Gastrocnemius medialis (tissue), 4 donors: ENCODE measurements around the gene CYTH3. TPM values are rescaled to one million over a fixed set of nuclear protein-coding genes. Genes with fewer than 3 reads are reported as not detected.
"Not testable (repeated sequence)": the region's sequence is repeated elsewhere in the genome, so short reads cannot be mapped to it uniquely, and the experiment has no call there.

Experiments
- ATAC-seq, 2 donors: fragments of 150-250 bp; one replicate each; pipeline ENCODE4 v1.9.1; 2016
- DNase-seq, 2 donors: peaks; one replicate each; pipeline ENCODE4 v3.0.0-alpha.2; 2019
- H3K27ac ChIP-seq, 4 donors: fragments of 200-600 bp; sonication (generic); 1 replicate in 1 of 4; 2 replicates in 3 of 4; pipeline ENCODE4 v1.5.1; 2016 to 2018; ENCODE audit warnings: mild to moderate bottlenecking in 2 of 4, moderate library complexity in 1 of 4
- H3K27me3 ChIP-seq, 3 donors: fragments of 200-600 bp; sonication (generic) in 2 of 3; 1 replicate in 1 of 3; 2 replicates in 2 of 3; pipeline versions ENCODE4 v1.5.1 to v1.6.0; 2016 to 2019; ENCODE audit warnings: mild to moderate bottlenecking in 1 of 3, moderate library complexity in 1 of 3
- H3K36me3 ChIP-seq, 2 donors: fragments of 200-600 bp; sonication (generic) in 1 of 2; one replicate each; pipeline ENCODE4 v1.5.1; 2017 to 2018
- H3K4me1 ChIP-seq, 2 donors: fragments of 200-600 bp; sonication (generic) in 1 of 2; one replicate each; pipeline ENCODE4 v1.5.1; 2016 to 2017; ENCODE audit warnings: mild to moderate bottlenecking in 2 of 2
- H3K4me3 ChIP-seq, 4 donors: fragments of 200-600 bp; sonication (generic) in 3 of 4; 1 replicate in 1 of 4; 2 replicates in 3 of 4; pipeline ENCODE4 v1.5.1; 2016 to 2019; ENCODE audit warnings: mild to moderate bottlenecking in 2 of 4
- H3K9me3 ChIP-seq, 3 donors: fragments of 200-600 bp; sonication (generic) in 2 of 3; 1 replicate in 1 of 3; 2 replicates in 2 of 3; pipeline ENCODE4 v1.5.1; 2016 to 2019
- POLR2A ChIP-seq, 2 donors: fragments of 450-650 bp; IDR thresholded peaks; one replicate each; pipeline ENCODE4 v1.6.1; 2017; ENCODE audit warnings: antibody characterized with exemption in 2 of 2, mild to moderate bottlenecking in 2 of 2, moderate library complexity in 2 of 2
- in situ Hi-C, 4 donors: fragments of 200-750 bp; cut with MboI; loops; one replicate each; pipeline versions ENCODE4 v1.15.0 to v1.8.0; 2017; ENCODE audit warnings: low sequenced_read_pairs in 4 of 4
- intact Hi-C: fragments of 100-400 bp; cut with DNase I; formaldehyde crosslinking; loops from one replicate; pipeline ENCODE4 v1.15.1; 2023; ENCODE audit warnings: low total_unique reads
- total RNA-seq, 4 donors: library from RNA; depleted of rRNA; stranded (reverse); fragments of >200 nt; gene quantifications; one replicate each; pipeline versions ENCODE4 v1.1.0 to v1.2.3, GENCODE V29; 2016
- TF ChIP-seq, protein P1 (sequence below), 5 experiments: fragments of 450-650 bp in 3 of 5; fragments of 200-600 bp in 2 of 5; sonication (generic) in 2 of 5; IDR thresholded peaks in 4 of 5; conservative IDR thresholded peaks in 1 of 5; 1 replicate in 4 of 5; 2 replicates in 1 of 5; pipeline ENCODE4 v1.5.1; 2016 to 2019; ENCODE audit warnings: antibody characterized with exemption in 5 of 5, mild to moderate bottlenecking in 3 of 5, moderate library complexity in 3 of 5

The CYTH3 gene
- total RNA-seq, 4 donors from 2014 or later: 14.3 to 20.2 (median 16.7) TPM

- Histone ChIP-seq H3K4me3 (no peak overlapping the region), H3K27ac (no peak overlapping the region), H3K4me1 (no peaks in the 10 kb centered on the region), H3K27me3 (no peaks in the 10 kb centered on the region), H3K36me3 (no peaks in the 10 kb centered on the region), H3K9me3 (no peaks in the 10 kb centered on the region)
- ATAC-seq: no peak
- intact Hi-C loops (no loop called here), in situ Hi-C loops (no loop called here)
- TF ChIP-seq, protein P1, sequence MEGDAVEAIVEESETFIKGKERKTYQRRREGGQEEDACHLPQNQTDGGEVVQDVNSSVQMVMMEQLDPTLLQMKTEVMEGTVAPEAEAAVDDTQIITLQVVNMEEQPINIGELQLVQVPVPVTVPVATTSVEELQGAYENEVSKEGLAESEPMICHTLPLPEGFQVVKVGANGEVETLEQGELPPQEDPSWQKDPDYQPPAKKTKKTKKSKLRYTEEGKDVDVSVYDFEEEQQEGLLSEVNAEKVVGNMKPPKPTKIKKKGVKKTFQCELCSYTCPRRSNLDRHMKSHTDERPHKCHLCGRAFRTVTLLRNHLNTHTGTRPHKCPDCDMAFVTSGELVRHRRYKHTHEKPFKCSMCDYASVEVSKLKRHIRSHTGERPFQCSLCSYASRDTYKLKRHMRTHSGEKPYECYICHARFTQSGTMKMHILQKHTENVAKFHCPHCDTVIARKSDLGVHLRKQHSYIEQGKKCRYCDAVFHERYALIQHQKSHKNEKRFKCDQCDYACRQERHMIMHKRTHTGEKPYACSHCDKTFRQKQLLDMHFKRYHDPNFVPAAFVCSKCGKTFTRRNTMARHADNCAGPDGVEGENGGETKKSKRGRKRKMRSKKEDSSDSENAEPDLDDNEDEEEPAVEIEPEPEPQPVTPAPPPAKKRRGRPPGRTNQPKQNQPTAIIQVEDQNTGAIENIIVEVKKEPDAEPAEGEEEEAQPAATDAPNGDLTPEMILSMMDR (IDR thresholded peaks at IDR 0.05 in 4 of 5, conservative IDR thresholded peaks at IDR 0.05 in 1 of 5): no peak
- no peak for TF ChIP-seq POLR2A (IDR thresholded peaks at IDR 0.05)
- DNase-seq: no peak
These were observed 27.4 kb upstream of the CYTH3 start for GRCh38 chr7:6299774-6300173.

DNA sequence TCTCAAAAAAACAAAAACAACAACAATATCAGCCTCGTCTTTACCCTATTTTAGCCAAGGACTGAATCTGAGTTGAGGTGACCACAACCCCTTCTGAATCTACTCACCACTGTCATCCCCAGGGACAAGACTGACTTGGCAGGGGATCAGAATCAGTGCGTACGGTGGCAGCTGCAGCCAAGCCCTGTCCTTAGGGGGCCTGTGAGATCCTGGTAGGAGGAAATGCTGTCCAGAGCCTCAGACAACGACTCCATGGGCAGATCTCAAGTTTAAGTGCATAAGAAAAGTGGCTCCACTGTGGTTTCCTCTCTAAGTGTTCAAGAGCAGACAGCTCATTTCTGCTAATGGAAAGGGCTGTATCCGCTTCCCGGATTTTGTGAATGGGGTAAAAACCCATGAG, 22.4 kb upstream of the CYTH3 start:
- Histone ChIP-seq H3K36me3 (no peaks in the 10 kb centered on the region), H3K4me3 (no peak overlapping the region), H3K4me1 (no peaks in the 10 kb centered on the region), H3K9me3 (no peaks in the 10 kb centered on the region), H3K27me3 (no peaks in the 10 kb centered on the region), H3K27ac (no peak overlapping the region)
- TF ChIP-seq, protein P1 (IDR thresholded peaks at IDR 0.05 in 4 of 5, conservative IDR thresholded peaks at IDR 0.05 in 1 of 5): no peak
- no peak for TF ChIP-seq POLR2A (IDR thresholded peaks at IDR 0.05)
- DNase-seq: no peak
- intact Hi-C loops (no loop called here), in situ Hi-C loops (no loop called here)
- no peak for ATAC-seq

- H3K4me1 ChIP-seq: no peaks in the 10 kb centered on the region
- no peak overlapping the region for H3K27ac ChIP-seq
- no peak for ATAC-seq
- DNase-seq: no peak
- no peak for TF ChIP-seq POLR2A (IDR thresholded peaks at IDR 0.05)
- TF ChIP-seq, protein P1 (IDR thresholded peaks at IDR 0.05 in 4 of 5, conservative IDR thresholded peaks at IDR 0.05 in 1 of 5): no peak
- intact Hi-C loops: no loop called here
- in situ Hi-C loops: no loop called here
- H3K9me3 ChIP-seq: no peaks in the 10 kb centered on the region
- H3K4me3 ChIP-seq: no peak overlapping the region
- H3K27me3 ChIP-seq: no peaks in the 10 kb centered on the region
- H3K36me3 ChIP-seq: no peaks in the 10 kb centered on the region
These were observed 20.8 kb upstream of the CYTH3 start for GRCh38 chr7:6293202-6293601.

DNA sequence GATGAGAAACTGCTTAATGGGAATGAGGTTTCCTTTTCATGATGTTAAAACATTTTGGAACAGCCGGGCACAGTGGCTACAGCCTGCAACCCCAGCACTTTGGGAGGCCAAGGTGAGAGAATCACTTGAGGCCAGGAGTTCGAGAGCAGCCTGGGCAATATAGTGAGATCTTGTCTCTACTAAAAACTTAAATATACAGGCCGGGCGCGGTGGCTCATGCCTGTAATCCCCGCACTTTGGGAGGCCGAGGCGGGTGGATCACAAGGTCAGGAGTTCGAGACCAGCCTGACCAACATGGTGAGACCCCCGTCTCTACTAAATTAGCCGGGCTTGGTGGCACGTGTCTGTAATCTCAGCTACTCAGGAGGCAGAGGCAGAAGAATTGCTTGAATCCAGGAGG, 19.5 kb upstream of the CYTH3 start:
- H3K9me3 ChIP-seq, ATAC-seq, H3K36me3 ChIP-seq, H3K27me3 ChIP-seq, H3K27ac ChIP-seq, DNase-seq, H3K4me3 ChIP-seq, intact Hi-C loops, H3K4me1 ChIP-seq, in situ Hi-C loops: not testable (repeated sequence)

- in situ Hi-C loops: no loop called here
- no peak overlapping the region for H3K27ac ChIP-seq
- intact Hi-C loops: no loop called here
- no peak overlapping the region for H3K4me3 ChIP-seq
- ATAC-seq (no peak), DNase-seq (no peak)
- TF ChIP-seq, protein P1 (IDR thresholded peaks at IDR 0.05 in 4 of 5, conservative IDR thresholded peaks at IDR 0.05 in 1 of 5): no peak
- no peak for TF ChIP-seq POLR2A (IDR thresholded peaks at IDR 0.05)
- H3K27me3 ChIP-seq: no peaks in the 10 kb centered on the region
- no peaks in the 10 kb centered on the region for H3K36me3 ChIP-seq
- H3K9me3 ChIP-seq: no peaks in the 10 kb centered on the region
- H3K4me1 ChIP-seq: no peaks in the 10 kb centered on the region
These were observed 19.1 kb upstream of the CYTH3 start for GRCh38 chr7:6291531-6291930.
